ENCODE data around the gene FBLN5. TPM values are rescaled to one million over a fixed set of nuclear protein-coding genes. Genes with fewer than 3 reads are reported as not detected.
A peak's percentile ranks its signal among the peaks of the same experiment; 100 is the strongest.

Gene FBLN5
- total RNA-seq, 5 donors from 2014 or later (not counting 1 experiment from before 2014, with no cell fraction given) = 4.2 to 19.5 (median 9.5) TPM

DNA sequence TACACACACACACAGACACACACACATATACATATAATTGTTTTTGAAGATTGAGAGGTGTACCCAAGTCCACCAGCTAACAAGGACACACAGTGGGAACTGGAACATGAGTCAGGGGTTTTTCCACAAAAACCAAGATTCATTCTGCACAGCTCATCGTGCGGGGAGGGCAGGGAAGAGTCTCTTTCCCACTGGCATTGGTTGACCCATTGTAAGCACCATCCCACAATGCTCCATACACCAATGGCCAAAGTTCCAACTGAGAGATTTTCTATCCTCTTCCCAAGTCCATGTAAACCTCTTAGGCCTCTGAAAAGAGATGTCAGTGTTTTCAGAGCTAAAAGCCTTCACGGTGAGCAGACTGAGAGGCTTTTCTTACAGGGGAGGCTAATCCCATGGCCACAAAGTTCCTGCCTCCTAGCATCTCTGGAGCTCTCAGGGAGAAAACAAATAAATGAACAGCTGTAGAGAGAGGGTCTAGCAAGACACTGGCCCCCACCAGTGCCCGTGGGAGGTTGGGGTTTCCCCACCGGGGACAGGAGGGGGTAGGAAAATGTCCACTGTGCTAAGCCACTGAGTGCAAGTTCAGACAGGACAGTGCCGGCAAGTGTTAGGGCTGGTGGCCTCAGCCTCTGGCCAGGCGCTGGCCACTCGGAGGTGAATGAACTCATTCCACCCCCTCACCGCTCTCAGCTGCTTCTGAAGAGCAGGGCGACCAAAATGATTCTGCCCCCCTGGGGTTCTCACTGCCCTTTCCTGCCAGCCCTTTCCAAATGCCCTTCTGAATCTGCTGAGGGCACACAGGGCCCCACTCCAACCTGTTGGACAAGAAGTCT is 58.6 kb downstream of the FBLN5 start:
- H3K4me1 ChIP-seq (ENCODE audit: control insufficient read depth in 1 of 2, extremely low read depth in 1 of 2, insufficient read depth in 2 of 2, low read length in 2 of 2) = peaks cover 23 to 49% of the 10 kb centered on the region in 2 experiments
- no peaks in the 10 kb centered on the region for H3K9me3 ChIP-seq
- Mint-ChIP-seq H3K9me3 (no peaks in the 10 kb centered on the region), H3K27me3 (no peaks in the 10 kb centered on the region), H3K4me3 (no peak overlapping the region), H3K27ac (peak overlapping the region; percentile 96 to 97), H3K4me1 (peaks cover 55 to 69% (median 58%) of the 10 kb centered on the region in 3 donors), H3K36me3 (no peaks in the 10 kb centered on the region)
- CTCF ChIA-PET = interaction anchor here (0.6 to 1.3 kb wide), 2 partner anchors 22 to 35 kb away, joined by 4 read pairs; no protein-coding TSS in a partner anchor
- H3K4me3 ChIP-seq (ENCODE audit: control insufficient read depth in 1 of 2, extremely low read depth in 1 of 2, low read length in 1 of 2) = no peak overlapping the region
- H3K36me3 ChIP-seq (ENCODE audit: control insufficient read depth in 2 of 2, extremely low read depth in 1 of 2, insufficient read depth in 1 of 2, low read length in 1 of 2) = no peaks in the 10 kb centered on the region
- peak overlapping the region; percentile 54 for H3K27ac ChIP-seq (ENCODE audit: low read length)
- no peak for ATAC-seq (replicated peaks in 1 of 4)
- POLR2A ChIA-PET = interaction anchor here in 1 of 2 donors (0.6 kb wide), 2 partner anchors 52 to 54 kb away, joined by 3 to 5 read pairs; no protein-coding TSS in a partner anchor
- DNase-seq = no peak
- WGBS (ENCODE audit: insufficient coverage) = 97% methylated on average over 10 of the region's 10 CpGs
- H3K27me3 ChIP-seq (replicated peaks in 1 of 2; ENCODE audit: control insufficient read depth in 2 of 2, extremely low read depth in 1 of 2, insufficient read depth in 2 of 2, low read length in 1 of 2) = no peaks in the 10 kb centered on the region

- Mint-ChIP-seq H3K4me3 (no peak overlapping the region), H3K9me3 (no peaks in the 10 kb centered on the region), H3K27me3 (no peaks in the 10 kb centered on the region), H3K36me3 (no peaks in the 10 kb centered on the region), H3K27ac (peak overlapping the region in 1 of 2 donors; percentile 53), H3K4me1 (peaks cover 39 to 61% (median 42%) of the 10 kb centered on the region in 3 donors)
- H3K4me1 ChIP-seq (ENCODE audit: control insufficient read depth in 1 of 2, extremely low read depth in 1 of 2, insufficient read depth in 2 of 2, low read length in 2 of 2) = peaks cover 19 to 32% of the 10 kb centered on the region in 2 experiments
- ChIA-PET CTCF (no interaction called here), POLR2A (no interaction called here)
- H3K27me3 ChIP-seq (replicated peaks in 1 of 2; ENCODE audit: control insufficient read depth in 2 of 2, extremely low read depth in 1 of 2, insufficient read depth in 2 of 2, low read length in 1 of 2) = no peaks in the 10 kb centered on the region
- 99% methylated on average over 8 of the region's 8 CpGs for WGBS (ENCODE audit: insufficient coverage)
- no peak for DNase-seq
- H3K36me3 ChIP-seq (ENCODE audit: control insufficient read depth in 2 of 2, extremely low read depth in 1 of 2, insufficient read depth in 1 of 2, low read length in 1 of 2) = no peaks in the 10 kb centered on the region
- H3K9me3 ChIP-seq = no peaks in the 10 kb centered on the region
- ATAC-seq (replicated peaks in 1 of 4) = no peak
- no peak overlapping the region for H3K4me3 ChIP-seq (ENCODE audit: control insufficient read depth in 1 of 2, extremely low read depth in 1 of 2, low read length in 1 of 2)
- no peak overlapping the region for H3K27ac ChIP-seq (ENCODE audit: low read length)
Observed at GRCh38 chr14:91886961-91887360, 60.5 kb downstream of the FBLN5 start.

DNA sequence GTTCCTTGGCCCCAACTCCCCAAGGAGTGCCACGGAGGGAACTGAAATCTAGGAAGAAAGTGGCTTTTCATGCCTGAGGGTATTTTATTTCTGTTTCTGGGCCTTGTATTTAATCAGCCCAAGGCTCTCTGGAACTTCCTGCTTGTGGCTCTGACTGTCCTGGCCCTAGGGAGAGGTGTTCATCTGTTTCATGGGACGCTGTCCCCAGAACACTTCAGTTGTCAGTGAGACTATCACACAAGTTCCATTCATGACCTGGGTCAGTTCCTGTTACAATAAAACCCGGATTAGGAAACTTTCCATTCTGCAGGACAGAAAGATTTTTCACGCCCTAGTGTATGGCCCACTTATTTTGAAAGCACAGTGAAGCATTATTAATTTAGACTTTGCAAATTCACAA is 61.7 kb downstream of the FBLN5 start:
- Mint-ChIP-seq H3K9me3 (no peaks in the 10 kb centered on the region), H3K36me3 (no peaks in the 10 kb centered on the region), H3K27ac (peak overlapping the region; percentile 63 to 68), H3K27me3 (no peaks in the 10 kb centered on the region), H3K4me1 (peaks cover 35 to 57% (median 37%) of the 10 kb centered on the region in 3 donors), H3K4me3 (no peak overlapping the region)
- no CpG with 5 or more reads among the region's 4 CpGs for WGBS (ENCODE audit: insufficient coverage)
- CTCF ChIA-PET = no interaction called here
- POLR2A ChIA-PET = no interaction called here
- Histone ChIP-seq H3K4me3 (ENCODE audit: control insufficient read depth in 1 of 2, extremely low read depth in 1 of 2, low read length in 1 of 2) (no peak overlapping the region), H3K27ac (ENCODE audit: low read length) (no peak overlapping the region), H3K9me3 (no peaks in the 10 kb centered on the region), H3K4me1 (ENCODE audit: control insufficient read depth in 1 of 2, extremely low read depth in 1 of 2, insufficient read depth in 2 of 2, low read length in 2 of 2) (peaks cover 14 to 30% of the 10 kb centered on the region in 2 experiments), H3K36me3 (ENCODE audit: control insufficient read depth in 2 of 2, extremely low read depth in 1 of 2, insufficient read depth in 1 of 2, low read length in 1 of 2) (no peaks in the 10 kb centered on the region), H3K27me3 (replicated peaks in 1 of 2; ENCODE audit: control insufficient read depth in 2 of 2, extremely low read depth in 1 of 2, insufficient read depth in 2 of 2, low read length in 1 of 2) (no peaks in the 10 kb centered on the region)
- no peak for ATAC-seq (replicated peaks in 1 of 4)
- no peak for DNase-seq

GRCh38 chr14:91885113-91885712 is 62.3 kb downstream of the FBLN5 start:
- H3K36me3 Mint-ChIP-seq = no peaks in the 10 kb centered on the region
- no peaks in the 10 kb centered on the region for H3K9me3 Mint-ChIP-seq
- H3K4me1 Mint-ChIP-seq = peaks cover 35 to 57% (median 37%) of the 10 kb centered on the region in 3 donors
- H3K36me3 ChIP-seq (ENCODE audit: control insufficient read depth in 2 of 2, extremely low read depth in 1 of 2, insufficient read depth in 1 of 2, low read length in 1 of 2) = no peaks in the 10 kb centered on the region
- H3K4me3 ChIP-seq (ENCODE audit: control insufficient read depth in 1 of 2, extremely low read depth in 1 of 2, low read length in 1 of 2) = no peak overlapping the region
- ChIA-PET POLR2A (no interaction called here), CTCF (no interaction called here)
- H3K27me3 Mint-ChIP-seq = no peaks in the 10 kb centered on the region
- no peaks in the 10 kb centered on the region for H3K27me3 ChIP-seq (replicated peaks in 1 of 2; ENCODE audit: control insufficient read depth in 2 of 2, extremely low read depth in 1 of 2, insufficient read depth in 2 of 2, low read length in 1 of 2)
- no peak for ATAC-seq (replicated peaks in 1 of 4)
- DNase-seq = no peak
- H3K27ac ChIP-seq (ENCODE audit: low read length) = no peak overlapping the region
- H3K27ac Mint-ChIP-seq = peak overlapping the region; percentile 63 to 68
- no peaks in the 10 kb centered on the region for H3K9me3 ChIP-seq
- H3K4me3 Mint-ChIP-seq = no peak overlapping the region
- no CpG with 5 or more reads among the region's 4 CpGs for WGBS (ENCODE audit: insufficient coverage)
- peaks cover 14 to 29% of the 10 kb centered on the region in 2 experiments for H3K4me1 ChIP-seq (ENCODE audit: control insufficient read depth in 1 of 2, extremely low read depth in 1 of 2, insufficient read depth in 2 of 2, low read length in 2 of 2)

DNA sequence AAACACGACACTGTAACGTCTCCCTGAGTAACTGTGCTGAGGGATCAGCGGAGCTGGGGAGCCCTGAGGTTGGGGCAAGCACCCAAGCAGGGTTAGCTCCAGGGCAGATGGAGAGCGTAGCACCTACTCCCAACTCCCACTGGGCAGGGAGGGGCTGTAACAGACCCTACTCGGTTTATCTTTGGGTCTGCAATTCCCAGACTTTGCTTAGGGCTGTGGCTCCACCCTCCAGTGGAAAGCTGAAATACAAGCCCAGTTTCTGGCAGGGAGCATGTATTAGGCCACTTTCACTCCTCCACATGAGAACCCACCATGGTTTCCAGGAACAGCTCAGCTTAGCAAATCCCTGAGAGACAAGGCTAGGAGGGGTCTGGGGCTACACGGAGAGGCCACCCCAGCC is 62.8 kb downstream of the FBLN5 start:
- 96% methylated on average over 3 of the region's 6 CpGs for WGBS (ENCODE audit: insufficient coverage)
- Histone ChIP-seq H3K4me1 (ENCODE audit: control insufficient read depth in 1 of 2, extremely low read depth in 1 of 2, insufficient read depth in 2 of 2, low read length in 2 of 2) (peaks cover 9 to 28% of the 10 kb centered on the region in 2 experiments), H3K4me3 (ENCODE audit: control insufficient read depth in 1 of 2, extremely low read depth in 1 of 2, low read length in 1 of 2) (no peak overlapping the region), H3K27ac (ENCODE audit: low read length) (no peak overlapping the region), H3K27me3 (replicated peaks in 1 of 2; ENCODE audit: control insufficient read depth in 2 of 2, extremely low read depth in 1 of 2, insufficient read depth in 2 of 2, low read length in 1 of 2) (no peaks in the 10 kb centered on the region), H3K9me3 (no peaks in the 10 kb centered on the region), H3K36me3 (ENCODE audit: control insufficient read depth in 2 of 2, extremely low read depth in 1 of 2, insufficient read depth in 1 of 2, low read length in 1 of 2) (no peaks in the 10 kb centered on the region)
- H3K4me1 Mint-ChIP-seq = peaks cover 35 to 57% (median 37%) of the 10 kb centered on the region in 3 donors
- H3K4me3 Mint-ChIP-seq = no peak overlapping the region
- DNase-seq (no peak), ATAC-seq (replicated peaks in 1 of 4) (no peak)
- CTCF ChIA-PET = no interaction called here
- POLR2A ChIA-PET = no interaction called here
- no peaks in the 10 kb centered on the region for H3K36me3 Mint-ChIP-seq
- no peaks in the 10 kb centered on the region for H3K9me3 Mint-ChIP-seq
- peak overlapping the region in 1 of 2 donors; percentile 51 for H3K27ac Mint-ChIP-seq
- H3K27me3 Mint-ChIP-seq = no peaks in the 10 kb centered on the region

GRCh38 chr14:91883753-91884152 is 63.7 kb downstream of the FBLN5 start:
- Histone ChIP-seq H3K27ac (ENCODE audit: low read length) (no peak overlapping the region), H3K4me3 (ENCODE audit: control insufficient read depth in 1 of 2, extremely low read depth in 1 of 2, low read length in 1 of 2) (no peak overlapping the region), H3K36me3 (ENCODE audit: control insufficient read depth in 2 of 2, extremely low read depth in 1 of 2, insufficient read depth in 1 of 2, low read length in 1 of 2) (no peaks in the 10 kb centered on the region), H3K4me1 (ENCODE audit: control insufficient read depth in 1 of 2, extremely low read depth in 1 of 2, insufficient read depth in 2 of 2, low read length in 2 of 2) (peaks cover 6 to 28% of the 10 kb centered on the region in 2 experiments), H3K9me3 (no peaks in the 10 kb centered on the region), H3K27me3 (replicated peaks in 1 of 2; ENCODE audit: control insufficient read depth in 2 of 2, extremely low read depth in 1 of 2, insufficient read depth in 2 of 2, low read length in 1 of 2) (no peaks in the 10 kb centered on the region)
- ATAC-seq (replicated peaks in 1 of 4) (no peak), DNase-seq (no peak)
- peaks cover 35 to 55% (median 38%) of the 10 kb centered on the region in 3 donors for H3K4me1 Mint-ChIP-seq
- no peak overlapping the region for H3K4me3 Mint-ChIP-seq
- H3K27me3 Mint-ChIP-seq = no peaks in the 10 kb centered on the region
- CTCF ChIA-PET = no interaction called here
- POLR2A ChIA-PET = no interaction called here
- H3K9me3 Mint-ChIP-seq = no peaks in the 10 kb centered on the region
- no peaks in the 10 kb centered on the region for H3K36me3 Mint-ChIP-seq
- 96% methylated on average over 7 of the region's 9 CpGs for WGBS (ENCODE audit: insufficient coverage)
- no peak overlapping the region for H3K27ac Mint-ChIP-seq

Measured in T-cell (primary cell).